T-helper 1 cell treated with Interleukin-12 subunit alpha and Interleukin-12 subunit beta and Interleukin-4 antibody, amounts not matched to agents 30 μg/mL and 1 μg/mL, for 36 hours (primary cell): ENCODE data around the gene RASA1.
"Not testable (repeated sequence)": the region's sequence is repeated elsewhere in the genome, so short reads cannot be mapped to it uniquely, and the experiment has no call there.

Experiments used
- H3K27ac Mint-ChIP-seq: one replicate; pipeline ENCODE4 v1.8.0; 2021; ENCODE audit warnings: mild to moderate bottlenecking, mixed read lengths
- H3K27me3 Mint-ChIP-seq: one replicate; pipeline ENCODE4 v1.8.0; 2021; ENCODE audit warnings: low read depth, mixed read lengths
- H3K36me3 Mint-ChIP-seq: one replicate; pipeline ENCODE4 v1.8.0; 2021; ENCODE audit warnings: low read depth, mixed read lengths
- H3K4me1 Mint-ChIP-seq: one replicate; pipeline ENCODE4 v1.8.0; 2021; ENCODE audit warnings: low read depth, mixed read lengths
- H3K4me3 Mint-ChIP-seq: one replicate; pipeline ENCODE4 v1.8.0; 2021; ENCODE audit warnings: mild to moderate bottlenecking, moderate library complexity, mixed read lengths
- H3K9me3 Mint-ChIP-seq: one replicate; pipeline ENCODE4 v1.8.0; 2021; ENCODE audit warnings: mixed read lengths

The RASA1 gene

GRCh38 chr5:87266914-87267573 is 639 bp upstream of the RASA1 start:
- H3K4me1 Mint-ChIP-seq, result peaks cover 20% of the 10 kb centered on the region

GRCh38 chr5:87268126-87268969 is 665 bp downstream of the RASA1 start:
- Mint-ChIP-seq H3K27ac (peak overlapping the region; percentile 87), H3K27me3 (peaks cover 5% of the 10 kb centered on the region), H3K9me3 (no peaks in the 10 kb centered on the region), H3K4me3 (peak overlapping the region; percentile 84), H3K4me1 (peaks cover 20% of the 10 kb centered on the region), H3K36me3 (peaks cover 6% of the 10 kb centered on the region)

More at GRCh38 chr5:87266914-87267573, 639 bp upstream of the RASA1 start:
- Mint-ChIP-seq H3K36me3 (peaks cover 6% of the 10 kb centered on the region), H3K4me3 (peak overlapping the region; percentile 84), H3K9me3 (no peaks in the 10 kb centered on the region), H3K27me3 (peaks cover 5% of the 10 kb centered on the region), H3K27ac (peak overlapping the region; percentile 87)

- Mint-ChIP-seq H3K4me3 (peak overlapping the region; percentile 84), H3K4me1 (peaks cover 20% of the 10 kb centered on the region), H3K27me3 (peaks cover 5% of the 10 kb centered on the region), H3K9me3 (no peaks in the 10 kb centered on the region), H3K36me3 (peaks cover 6% of the 10 kb centered on the region), H3K27ac (peak overlapping the region; percentile 49)
Measured at GRCh38 chr5:87268970-87269377, 1.3 kb downstream of the RASA1 start.

- H3K27ac Mint-ChIP-seq, H3K9me3 Mint-ChIP-seq, H3K27me3 Mint-ChIP-seq, H3K4me3 Mint-ChIP-seq: not testable (repeated sequence)
- peaks cover 10% of the 10 kb centered on the region for H3K36me3 Mint-ChIP-seq
- H3K4me1 Mint-ChIP-seq, result peaks cover 24% of the 10 kb centered on the region
Measured at GRCh38 chr5:87270888-87271287, 3.2 kb downstream of the RASA1 start.

GRCh38 chr5:87276655-87277054 is 9.0 kb downstream of the RASA1 start:
- Mint-ChIP-seq H3K4me3 (no peak overlapping the region), H3K27ac (no peak overlapping the region), H3K4me1 (peaks cover 14% of the 10 kb centered on the region), H3K27me3 (no peaks in the 10 kb centered on the region), H3K36me3 (peaks cover 25% of the 10 kb centered on the region), H3K9me3 (no peaks in the 10 kb centered on the region)

- peaks cover 21% of the 10 kb centered on the region for H3K4me1 Mint-ChIP-seq
- peaks cover 28% of the 10 kb centered on the region for H3K36me3 Mint-ChIP-seq
- H3K27me3 Mint-ChIP-seq, result no peaks in the 10 kb centered on the region
- no peak overlapping the region for H3K4me3 Mint-ChIP-seq
- H3K9me3 Mint-ChIP-seq, result no peaks in the 10 kb centered on the region
- H3K27ac Mint-ChIP-seq, result no peak overlapping the region
Measured at GRCh38 chr5:87277279-87277835, 9.7 kb downstream of the RASA1 start.

- Mint-ChIP-seq H3K4me3 (no peak overlapping the region), H3K27ac (no peak overlapping the region), H3K4me1 (peaks cover 28% of the 10 kb centered on the region), H3K9me3 (no peaks in the 10 kb centered on the region), H3K27me3 (no peaks in the 10 kb centered on the region), H3K36me3 (peaks cover 29% of the 10 kb centered on the region)
Measured at GRCh38 chr5:87278590-87279100, 11.0 kb downstream of the RASA1 start.

- H3K27ac Mint-ChIP-seq, result peak overlapping the region; percentile 80
- H3K9me3 Mint-ChIP-seq, result no peaks in the 10 kb centered on the region
- H3K27me3 Mint-ChIP-seq, result no peaks in the 10 kb centered on the region
- peak overlapping the region; percentile 56 for H3K4me3 Mint-ChIP-seq
- H3K36me3 Mint-ChIP-seq, result peaks cover 33% of the 10 kb centered on the region
- H3K4me1 Mint-ChIP-seq, result peaks cover 25% of the 10 kb centered on the region
Measured at GRCh38 chr5:87282269-87282668, 14.6 kb downstream of the RASA1 start.

GRCh38 chr5:87287266-87287665 is 19.6 kb downstream of the RASA1 start:
- not testable (repeated sequence) for H3K27me3 Mint-ChIP-seq, H3K9me3 Mint-ChIP-seq, H3K27ac Mint-ChIP-seq, H3K4me3 Mint-ChIP-seq
- H3K36me3 Mint-ChIP-seq, result peaks cover 35% of the 10 kb centered on the region
- H3K4me1 Mint-ChIP-seq, result peaks cover 14% of the 10 kb centered on the region

- no peaks in the 10 kb centered on the region for H3K27me3 Mint-ChIP-seq
- H3K4me1 Mint-ChIP-seq, result peaks cover 33% of the 10 kb centered on the region
- H3K4me3 Mint-ChIP-seq, result no peak overlapping the region
- no peak overlapping the region for H3K27ac Mint-ChIP-seq
- H3K9me3 Mint-ChIP-seq, result peaks cover 5% of the 10 kb centered on the region
- peaks cover 7% of the 10 kb centered on the region for H3K36me3 Mint-ChIP-seq
Measured at GRCh38 chr5:87298692-87299362, 31.1 kb downstream of the RASA1 start.

GRCh38 chr5:87300176-87300575 is 32.5 kb downstream of the RASA1 start:
- Mint-ChIP-seq H3K27me3 (no peaks in the 10 kb centered on the region), H3K36me3 (peaks cover 14% of the 10 kb centered on the region), H3K4me3 (no peak overlapping the region), H3K9me3 (peaks cover 6% of the 10 kb centered on the region), H3K4me1 (peaks cover 33% of the 10 kb centered on the region), H3K27ac (no peak overlapping the region)

GRCh38 chr5:87300744-87301143 is 33.1 kb downstream of the RASA1 start:
- Mint-ChIP-seq H3K9me3 (peaks cover 11% of the 10 kb centered on the region), H3K4me3 (no peak overlapping the region), H3K36me3 (peaks cover 20% of the 10 kb centered on the region), H3K27me3 (no peaks in the 10 kb centered on the region), H3K4me1 (peaks cover 33% of the 10 kb centered on the region), H3K27ac (no peak overlapping the region)

GRCh38 chr5:87302061-87302460 is 34.4 kb downstream of the RASA1 start:
- Mint-ChIP-seq H3K36me3 (peaks cover 26% of the 10 kb centered on the region), H3K4me3 (no peak overlapping the region), H3K27me3 (no peaks in the 10 kb centered on the region), H3K27ac (no peak overlapping the region), H3K9me3 (peaks cover 13% of the 10 kb centered on the region), H3K4me1 (peaks cover 24% of the 10 kb centered on the region)

GRCh38 chr5:87303324-87303723 is 35.6 kb downstream of the RASA1 start:
- H3K27me3 Mint-ChIP-seq, result no peaks in the 10 kb centered on the region
- H3K36me3 Mint-ChIP-seq, result peaks cover 29% of the 10 kb centered on the region
- H3K27ac Mint-ChIP-seq, result no peak overlapping the region
- H3K9me3 Mint-ChIP-seq, result peaks cover 12% of the 10 kb centered on the region
- H3K4me1 Mint-ChIP-seq, result peaks cover 16% of the 10 kb centered on the region
- no peak overlapping the region for H3K4me3 Mint-ChIP-seq
